Kasumi-1 (cell line): ENCODE results near the gene ZNF648.
"Not testable (repeated sequence)": the region's sequence is repeated elsewhere in the genome, so short reads cannot be mapped to it uniquely, and the experiment has no call there.

Experiments
- DNase-seq, 2 experiments: peaks; one replicate each; lab custom pipeline; 2025; lab: John Stamatoyannopoulos, UW

The ZNF648 gene

GRCh38 chr1:182069028-182069466, 7.5 kb upstream of the ZNF648 start:
- peak; percentile 66 to 72 for DNase-seq

GRCh38 chr1:182066934-182067333, 5.4 kb upstream of the ZNF648 start:
- no peak for DNase-seq

- DNase-seq: no peak
Observed at GRCh38 chr1:182065126-182065845, 3.8 kb upstream of the ZNF648 start.

GRCh38 chr1:182064611-182065010, 3.1 kb upstream of the ZNF648 start:
- DNase-seq: no peak

- no peak for DNase-seq
Observed at GRCh38 chr1:182062223-182062622, 711 bp upstream of the ZNF648 start.

- no peak for DNase-seq
Observed at GRCh38 chr1:182060877-182061276, 635 bp downstream of the ZNF648 start.

- no peak for DNase-seq
Observed at GRCh38 chr1:182059936-182060335, 1.6 kb downstream of the ZNF648 start.

- no peak for DNase-seq
Observed at GRCh38 chr1:182056601-182057366, 4.7 kb downstream of the ZNF648 start.

- DNase-seq: peak; percentile 57 to 70
Observed at GRCh38 chr1:182054698-182055326, 6.7 kb downstream of the ZNF648 start.

GRCh38 chr1:182052355-182052754, 9.2 kb downstream of the ZNF648 start:
- no peak for DNase-seq

GRCh38 chr1:182051938-182052337, 9.6 kb downstream of the ZNF648 start:
- peak; percentile 8 to 19 for DNase-seq

- peak; percentile 58 to 70 for DNase-seq
Observed at GRCh38 chr1:182050481-182051448, 10.7 kb downstream of the ZNF648 start.

GRCh38 chr1:182048562-182048961, 12.9 kb downstream of the ZNF648 start:
- no peak for DNase-seq

GRCh38 chr1:182046763-182047162, 14.7 kb downstream of the ZNF648 start:
- no peak for DNase-seq

GRCh38 chr1:182045481-182045880, 16.0 kb downstream of the ZNF648 start:
- DNase-seq: not testable (repeated sequence)

GRCh38 chr1:182041615-182042014, 19.9 kb downstream of the ZNF648 start:
- no peak for DNase-seq

GRCh38 chr1:182038220-182038619, 23.3 kb downstream of the ZNF648 start:
- no peak for DNase-seq

- DNase-seq: peak in 1 of 2 experiments; percentile 21
Observed at GRCh38 chr1:182035097-182035770, 26.3 kb downstream of the ZNF648 start.

- no peak for DNase-seq
Observed at GRCh38 chr1:182032251-182032650, 29.3 kb downstream of the ZNF648 start.

GRCh38 chr1:182029379-182030331, 31.9 kb downstream of the ZNF648 start:
- DNase-seq: peak; percentile 90
